Mesenchymal stem cell (in vitro differentiated cells and primary cell): ENCODE measurements around the gene RBMS1.

Experiments used
- DNase-seq: peaks from one replicate; pipeline ENCODE4 v3.0.0-alpha.2; 2013
- H2AFZ ChIP-seq: one replicate; pipeline ENCODE4 v1.6.1; 2013; ENCODE audit warnings: low read depth, mild to moderate bottlenecking, control low read depth, inconsistent platforms, low read length, moderate library complexity
- H2AK5ac ChIP-seq: 2 replicates; pipeline ENCODE4 v1.6.1; 2013; ENCODE audit warnings: low read length, moderate library complexity, mild to moderate bottlenecking, inconsistent platforms; ENCODE audit not compliant: severe bottlenecking
- H2BK120ac ChIP-seq: one replicate; pipeline ENCODE4 v1.6.1; 2013; ENCODE audit warnings: low read depth, mild to moderate bottlenecking, inconsistent platforms, low read length, moderate library complexity
- H2BK12ac ChIP-seq, 2 experiments: one replicate each; pipeline ENCODE4 v1.6.1; 2013; ENCODE audit warnings: inconsistent platforms in 2 of 2, low read length in 2 of 2, mild to moderate bottlenecking in 2 of 2, moderate library complexity in 2 of 2, control low read depth in 1 of 2
- H2BK15ac ChIP-seq: one replicate; pipeline ENCODE4 v1.6.1; 2013; ENCODE audit warnings: mild to moderate bottlenecking, low read depth, inconsistent platforms; ENCODE audit not compliant: poor library complexity, severe bottlenecking
- H2BK5ac ChIP-seq: 2 replicates; pipeline ENCODE4 v1.6.1; 2013; ENCODE audit warnings: low read depth, mild to moderate bottlenecking, low read length, control low read depth, inconsistent platforms; ENCODE audit not compliant: poor library complexity, severe bottlenecking
- H3K14ac ChIP-seq, 2 experiments: one replicate each; pipeline ENCODE4 v1.6.1; 2013; ENCODE audit warnings: inconsistent platforms in 2 of 2, low read length in 2 of 2, control low read depth in 1 of 2, mild to moderate bottlenecking in 1 of 2, moderate library complexity in 1 of 2
- H3K18ac ChIP-seq, 2 experiments: one replicate each; pipeline ENCODE4 v1.6.1; 2013; ENCODE audit warnings: inconsistent platforms in 2 of 2, low read length in 2 of 2, control low read depth in 1 of 2, low read depth in 1 of 2, mild to moderate bottlenecking in 1 of 2
- H3K23ac ChIP-seq, 2 experiments: one replicate each; pipeline ENCODE4 v1.6.1; 2013; ENCODE audit warnings: inconsistent platforms in 2 of 2, low read length in 2 of 2, mild to moderate bottlenecking in 2 of 2, moderate library complexity in 2 of 2, control low read depth in 1 of 2
- H3K27ac ChIP-seq: 2 replicates; pipeline ENCODE4 v1.5.1; 2013; ENCODE audit warnings: mild to moderate bottlenecking, moderate library complexity, low read length, control low read depth, inconsistent platforms; ENCODE audit not compliant: poor library complexity, severe bottlenecking
- H3K27me3 ChIP-seq, 2 experiments: 2 replicates each; pipeline versions ENCODE4 v1.6.1 to v1.7.0; 2013; ENCODE audit warnings: low read length in 2 of 2, mild to moderate bottlenecking in 2 of 2, moderate library complexity in 2 of 2, control low read depth in 1 of 2, inconsistent platforms in 1 of 2; ENCODE audit not compliant: control insufficient read depth in 1 of 2, insufficient read depth in 1 of 2
- H3K36me3 ChIP-seq, 2 experiments: 2 replicates each; pipeline versions ENCODE4 v1.6.1 to v1.7.0; 2013; ENCODE audit warnings: low read length in 2 of 2, control low read depth in 1 of 2, inconsistent platforms in 1 of 2, low read depth in 1 of 2, mild to moderate bottlenecking in 1 of 2; ENCODE audit not compliant: insufficient read depth in 2 of 2, control insufficient read depth in 1 of 2
- H3K4ac ChIP-seq, 2 experiments: one replicate each; pipeline ENCODE4 v1.6.1; 2013; ENCODE audit warnings: inconsistent platforms in 2 of 2, low read length in 2 of 2, mild to moderate bottlenecking in 2 of 2, moderate library complexity in 2 of 2, control low read depth in 1 of 2, low read depth in 1 of 2
- H3K4me1 ChIP-seq: 2 replicates; pipeline ENCODE4 v1.6.1; 2013; ENCODE audit warnings: low read depth, low read length, control low read depth; ENCODE audit not compliant: control insufficient read depth, insufficient read depth
- H3K4me2 ChIP-seq: 2 replicates; pipeline ENCODE4 v1.6.1; 2013; ENCODE audit warnings: low read length, mild to moderate bottlenecking, inconsistent platforms; ENCODE audit not compliant: poor library complexity, severe bottlenecking
- H3K4me3 ChIP-seq, 2 experiments: 2 replicates each; pipeline versions ENCODE4 v1.5.1 to v1.7.0; 2013; ENCODE audit warnings: low read length in 2 of 2, mild to moderate bottlenecking in 2 of 2, control low read depth in 1 of 2, low read depth in 1 of 2; ENCODE audit not compliant: insufficient read depth in 1 of 2
- H3K79me1 ChIP-seq: replicated peaks from 2 replicates; pipeline ENCODE4 v1.6.1; 2013; ENCODE audit warnings: mild to moderate bottlenecking, control low read depth, low read length, inconsistent platforms; ENCODE audit not compliant: poor library complexity, severe bottlenecking
- H3K9ac ChIP-seq: 2 replicates; pipeline ENCODE4 v1.7.0; 2013; ENCODE audit warnings: mild to moderate bottlenecking, low read length, moderate library complexity
- H3K9me3 ChIP-seq: 2 replicates; pipeline ENCODE4 v1.7.0; 2013; ENCODE audit warnings: mild to moderate bottlenecking, low read length; ENCODE audit not compliant: control insufficient read depth
- H4K8ac ChIP-seq: one replicate; pipeline ENCODE4 v1.6.1; 2013; ENCODE audit warnings: inconsistent platforms, mild to moderate bottlenecking, low read length, moderate library complexity
- H4K91ac ChIP-seq: one replicate; pipeline ENCODE4 v1.6.1; 2013; ENCODE audit warnings: mild to moderate bottlenecking, low read length, inconsistent platforms
- WGBS: methylation state at CpG from one replicate; pipeline ENCODE4 v1.1.7; 2013; ENCODE audit warnings: mixed read lengths; 5-methylcytosine and 5-hydroxymethylcytosine counted together

RBMS1 gene

GRCh38 chr2:160380000-160380570 is 113.5 kb downstream of the RBMS1 start:
- peak overlapping the region; percentile 90 for H2BK15ac ChIP-seq
- peak overlapping the region in 1 of 2 experiments; percentile 40 for H2BK12ac ChIP-seq
- peak overlapping the region; percentile 77 for H3K9ac ChIP-seq
- no peaks in the 10 kb centered on the region for H3K27me3 ChIP-seq
- H3K36me3 ChIP-seq: peaks cover 2 to 35% of the 10 kb centered on the region in 2 experiments
- H4K8ac ChIP-seq: no peak overlapping the region
- no peak overlapping the region for H2AFZ ChIP-seq
- H3K23ac ChIP-seq: no peak overlapping the region
- H3K4me2 ChIP-seq: no peak overlapping the region
- no peaks in the 10 kb centered on the region for H3K9me3 ChIP-seq
- H3K4me3 ChIP-seq: peak overlapping the region in 1 of 2 experiments; percentile 12
- H3K79me1 ChIP-seq: peaks cover 2% of the 10 kb centered on the region
- H3K27ac ChIP-seq: no peak overlapping the region
- no peak overlapping the region for H2BK120ac ChIP-seq
- H3K18ac ChIP-seq: peak overlapping the region; percentile 4 to 10
- no peak overlapping the region for H2AK5ac ChIP-seq
- peak overlapping the region; percentile 5 for H4K91ac ChIP-seq
- H2BK5ac ChIP-seq: no peak overlapping the region
- H3K4ac ChIP-seq: peak overlapping the region; percentile 1 to 9
- peaks cover 10% of the 10 kb centered on the region for H3K4me1 ChIP-seq
- no peak overlapping the region for H3K14ac ChIP-seq
- DNase-seq: no peak
- 94% methylated on average over 4 of the region's 7 CpGs for WGBS

- H3K9me3 ChIP-seq: no peaks in the 10 kb centered on the region
- no peak overlapping the region for H2BK120ac ChIP-seq
- H2BK5ac ChIP-seq: no peak overlapping the region
- peak overlapping the region; percentile 77 for H3K9ac ChIP-seq
- H3K27me3 ChIP-seq: no peaks in the 10 kb centered on the region
- peak overlapping the region in 1 of 2 experiments; percentile 40 for H3K4me3 ChIP-seq
- H3K4me2 ChIP-seq: no peak overlapping the region
- H2BK12ac ChIP-seq: no peak overlapping the region
- DNase-seq: peak; percentile 88
- no peak overlapping the region for H2AK5ac ChIP-seq
- WGBS: no CpG with 5 or more reads among the region's 3 CpGs
- H4K8ac ChIP-seq: no peak overlapping the region
- H3K36me3 ChIP-seq: peaks cover 2 to 29% of the 10 kb centered on the region in 2 experiments
- H3K4ac ChIP-seq: no peak overlapping the region
- no peak overlapping the region for H3K23ac ChIP-seq
- H3K4me1 ChIP-seq: peaks cover 10% of the 10 kb centered on the region
- peaks cover 2% of the 10 kb centered on the region for H3K79me1 ChIP-seq
- H2AFZ ChIP-seq: no peak overlapping the region
- H3K27ac ChIP-seq: no peak overlapping the region
- H4K91ac ChIP-seq: no peak overlapping the region
- H3K14ac ChIP-seq: no peak overlapping the region
- H2BK15ac ChIP-seq: no peak overlapping the region
- no peak overlapping the region for H3K18ac ChIP-seq
Observed at GRCh38 chr2:160379399-160379798, 114.2 kb downstream of the RBMS1 start.

DNA sequence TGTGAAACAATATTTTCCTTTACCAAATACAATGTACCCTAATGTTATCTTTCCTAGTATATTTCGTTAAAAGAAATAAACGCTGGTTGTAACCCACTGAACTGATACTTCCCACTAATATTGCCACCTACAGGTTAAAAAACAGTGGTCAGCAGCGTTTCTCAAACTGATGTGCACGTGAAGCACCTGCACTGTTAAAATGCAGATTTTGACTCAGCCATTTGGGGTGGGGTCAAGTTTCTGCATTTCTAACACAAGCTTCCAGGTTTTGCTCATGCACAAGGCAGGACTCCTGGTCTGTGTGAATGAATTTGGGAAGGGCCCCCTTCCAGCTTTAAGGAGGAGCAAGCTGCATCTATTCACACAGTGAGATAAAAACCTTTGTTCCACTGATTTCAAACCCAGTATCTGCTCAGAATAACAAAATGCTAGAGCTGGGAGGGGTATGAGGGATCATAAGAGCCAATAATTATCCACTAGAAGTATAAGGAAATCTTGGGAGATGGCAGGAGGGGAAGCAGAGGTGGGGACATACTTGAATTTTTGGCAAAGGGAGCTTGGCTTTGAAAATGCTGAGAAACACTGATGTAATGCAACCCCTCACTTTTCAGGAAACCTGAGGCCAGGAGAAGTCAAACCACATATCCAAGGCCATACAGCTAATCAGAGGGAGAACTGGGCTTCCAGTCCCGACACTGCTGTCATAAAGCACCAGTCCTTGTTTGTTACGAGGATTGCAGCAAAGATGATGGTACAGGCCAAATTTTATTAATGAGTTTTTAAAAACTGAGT is 116.2 kb downstream of the RBMS1 start:
- H3K4me2 ChIP-seq: no peak overlapping the region
- H3K9me3 ChIP-seq: no peaks in the 10 kb centered on the region
- peaks cover 16% of the 10 kb centered on the region for H3K4me1 ChIP-seq
- no peaks in the 10 kb centered on the region for H3K27me3 ChIP-seq
- no peak overlapping the region for H3K4me3 ChIP-seq
- H3K18ac ChIP-seq: peak overlapping the region; percentile 13 to 73
- no peak overlapping the region for H2AK5ac ChIP-seq
- 41% methylated on average over 5 of the region's 6 CpGs for WGBS
- H3K23ac ChIP-seq: no peak overlapping the region
- no peak overlapping the region for H3K4ac ChIP-seq
- H3K36me3 ChIP-seq: peaks cover 5 to 23% of the 10 kb centered on the region in 2 experiments
- H4K91ac ChIP-seq: no peak overlapping the region
- no peak overlapping the region for H3K27ac ChIP-seq
- peak overlapping the region; percentile 19 for H4K8ac ChIP-seq
- no peak overlapping the region for H2BK15ac ChIP-seq
- peaks cover 2% of the 10 kb centered on the region for H3K79me1 ChIP-seq
- DNase-seq: no peak
- no peak overlapping the region for H2BK5ac ChIP-seq
- H2BK12ac ChIP-seq: no peak overlapping the region
- peak overlapping the region; percentile 70 for H3K9ac ChIP-seq
- H2AFZ ChIP-seq: no peak overlapping the region
- H2BK120ac ChIP-seq: no peak overlapping the region
- H3K14ac ChIP-seq: no peak overlapping the region

GRCh38 chr2:160376576-160376975 is 117.0 kb downstream of the RBMS1 start:
- H2BK5ac ChIP-seq: no peak overlapping the region
- H3K9me3 ChIP-seq: no peaks in the 10 kb centered on the region
- H2AFZ ChIP-seq: no peak overlapping the region
- H3K4me2 ChIP-seq: no peak overlapping the region
- H3K9ac ChIP-seq: peak overlapping the region; percentile 70
- peak; percentile 62 for DNase-seq
- no peak overlapping the region for H3K14ac ChIP-seq
- no peak overlapping the region for H2BK15ac ChIP-seq
- H2BK120ac ChIP-seq: no peak overlapping the region
- peak overlapping the region; percentile 65 for H4K91ac ChIP-seq
- H3K18ac ChIP-seq: no peak overlapping the region
- peak overlapping the region; percentile 0 for H3K27ac ChIP-seq
- H3K27me3 ChIP-seq: no peaks in the 10 kb centered on the region
- H3K36me3 ChIP-seq: peaks cover 5 to 19% of the 10 kb centered on the region in 2 experiments
- H2BK12ac ChIP-seq: no peak overlapping the region
- H3K79me1 ChIP-seq: peaks cover 2% of the 10 kb centered on the region
- no peak overlapping the region for H2AK5ac ChIP-seq
- no peak overlapping the region for H3K4me3 ChIP-seq
- peak overlapping the region in 1 of 2 experiments; percentile 10 for H3K4ac ChIP-seq
- H3K4me1 ChIP-seq: peaks cover 19% of the 10 kb centered on the region
- H4K8ac ChIP-seq: peak overlapping the region; percentile 2
- no peak overlapping the region for H3K23ac ChIP-seq
- 42% methylated on average over 1 of the region's 4 CpGs for WGBS
